HFFc6 (cell line): ENCODE data around the gene SHLD1. TPM values are rescaled to one million over a fixed set of nuclear protein-coding genes. Genes with fewer than 3 reads are reported as not detected.

Experiments
- DNase-seq: peaks from one replicate; pipeline ENCODE4 v3.0.0-alpha.2; 2018
- H3K27ac Mint-ChIP-seq: 2 replicates; pipeline ENCODE4 v1.8.0; 2020; ENCODE audit warnings: mild to moderate bottlenecking, mixed read lengths
- H3K27me3 Mint-ChIP-seq: 2 replicates; pipeline ENCODE4 v1.8.0; 2021; ENCODE audit warnings: mild to moderate bottlenecking, moderate library complexity, mixed read lengths; ENCODE audit not compliant: insufficient read depth
- H3K36me3 Mint-ChIP-seq: 2 replicates; pipeline ENCODE4 v1.8.0; 2021; ENCODE audit warnings: low read depth, mixed read lengths
- H3K4me1 Mint-ChIP-seq: 2 replicates; pipeline ENCODE4 v1.8.0; 2020; ENCODE audit warnings: low read depth, mixed read lengths
- H3K4me3 Mint-ChIP-seq: 2 replicates; pipeline ENCODE4 v1.8.0; 2020; ENCODE audit warnings: mild to moderate bottlenecking, moderate library complexity, mixed read lengths
- H3K9me3 Mint-ChIP-seq: 2 replicates; pipeline ENCODE4 v1.8.0; 2020; ENCODE audit warnings: mild to moderate bottlenecking, mixed read lengths
- CTCF ChIP-seq: fragments of 200-600 bp; sonication (generic); IDR thresholded peaks from 2 replicates; pipeline ENCODE4 v1.5.0; 2021; ENCODE audit warnings: antibody characterized with exemption, mild to moderate bottlenecking
- total RNA-seq, 6 experiments: library from RNA; stranded (reverse); fragmentation: NEBNext Ultra II Directional; extraction: Animal tissue kit (Norgen Biotek cat#: 25700); gene quantifications; 2 replicates in 1 of 6; 3 replicates in 5 of 6; pipeline ENCODE4 v1.2.3, GENCODE V29; 2021

SHLD1 gene
- total RNA-seq, 6 experiments from 2014 or later, result 3.5 to 4.4 (median 3.8) TPM

DNA sequence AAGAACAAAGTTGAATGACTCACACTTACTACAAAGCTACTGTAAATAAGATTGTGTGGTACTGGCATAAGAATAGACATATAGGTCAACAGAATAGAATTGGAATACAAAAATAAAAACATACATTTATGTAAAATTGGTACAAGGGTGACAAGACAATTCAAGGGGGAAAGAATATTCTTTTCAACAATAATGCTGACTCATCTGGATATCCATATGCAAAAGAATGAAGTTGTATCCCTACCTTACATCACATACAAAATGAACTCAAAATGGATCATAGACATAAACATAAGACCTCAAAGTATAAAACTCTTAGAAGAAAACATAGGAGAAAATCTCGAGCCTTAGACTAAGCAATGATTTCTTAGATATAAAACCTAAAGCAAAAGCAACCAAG lies 149.2 kb downstream of the SHLD1 start:
- no peak overlapping the region for H3K27ac Mint-ChIP-seq
- no peaks in the 10 kb centered on the region for H3K9me3 Mint-ChIP-seq
- peaks cover 16% of the 10 kb centered on the region for H3K27me3 Mint-ChIP-seq
- no peaks in the 10 kb centered on the region for H3K36me3 Mint-ChIP-seq
- no peak overlapping the region for H3K4me3 Mint-ChIP-seq
- no peak for TF ChIP-seq CTCF
- no peaks in the 10 kb centered on the region for H3K4me1 Mint-ChIP-seq
- DNase-seq, result no peak

- no peak overlapping the region for H3K4me3 Mint-ChIP-seq
- no peaks in the 10 kb centered on the region for H3K4me1 Mint-ChIP-seq
- no peak for DNase-seq
- TF ChIP-seq CTCF, result no peak
- no peak overlapping the region for H3K27ac Mint-ChIP-seq
- peaks cover 21% of the 10 kb centered on the region for H3K27me3 Mint-ChIP-seq
- H3K36me3 Mint-ChIP-seq, result no peaks in the 10 kb centered on the region
- H3K9me3 Mint-ChIP-seq, result no peaks in the 10 kb centered on the region
These were observed 150.7 kb downstream of the SHLD1 start for GRCh38 chr20:5900908-5901307.

DNA sequence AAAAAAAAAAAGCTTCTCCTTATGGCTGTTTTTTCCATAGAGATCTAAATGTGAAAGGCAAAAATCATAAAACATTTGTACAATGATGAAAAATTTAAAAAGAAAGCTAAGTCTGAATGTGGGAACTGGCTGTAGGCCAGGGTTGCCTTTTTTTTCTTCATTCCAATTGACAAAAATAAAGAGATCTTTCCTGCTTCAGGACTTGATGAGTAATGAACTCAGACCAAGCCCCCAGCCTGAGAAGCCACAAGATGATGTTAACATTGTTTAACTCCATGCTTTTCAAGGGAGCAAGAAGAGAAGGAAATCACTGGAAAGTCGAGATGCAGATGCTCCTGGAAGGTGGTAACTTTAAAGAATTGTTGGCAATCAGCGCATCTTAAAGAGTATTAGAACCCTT lies 158.8 kb downstream of the SHLD1 start:
- Mint-ChIP-seq H3K4me3 (no peak overlapping the region), H3K36me3 (no peaks in the 10 kb centered on the region), H3K27me3 (peaks cover 32% of the 10 kb centered on the region), H3K27ac (no peak overlapping the region), H3K4me1 (peaks cover 6% of the 10 kb centered on the region; the same call in 1 of the 2 replicates), H3K9me3 (no peaks in the 10 kb centered on the region)
- TF ChIP-seq CTCF, result no peak
- no peak for DNase-seq

DNA sequence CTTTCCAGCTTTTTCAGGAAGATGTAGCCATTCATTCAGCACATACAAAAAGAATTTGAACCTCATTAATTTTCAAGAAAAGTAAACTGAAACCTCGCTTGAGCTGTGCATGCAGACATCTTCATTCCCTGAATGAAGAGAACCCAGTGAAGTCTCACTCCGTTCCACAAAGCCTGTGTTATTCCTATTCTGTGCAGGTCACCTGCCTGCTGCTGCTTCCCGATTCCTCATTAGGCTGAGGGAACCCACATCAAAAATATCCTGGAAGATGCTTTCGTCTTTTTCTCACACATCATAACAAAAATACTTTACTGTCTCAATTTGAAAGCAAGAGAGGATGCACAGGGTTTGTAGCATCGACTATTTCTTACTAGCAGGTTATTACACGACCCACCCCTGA lies 160.0 kb downstream of the SHLD1 start:
- H3K9me3 Mint-ChIP-seq, result no peaks in the 10 kb centered on the region
- no peak for TF ChIP-seq CTCF
- peaks cover 27% of the 10 kb centered on the region for H3K27me3 Mint-ChIP-seq
- H3K36me3 Mint-ChIP-seq, result no peaks in the 10 kb centered on the region
- no peak overlapping the region for H3K4me3 Mint-ChIP-seq
- H3K27ac Mint-ChIP-seq, result no peak overlapping the region
- DNase-seq, result no peak
- H3K4me1 Mint-ChIP-seq, result peaks cover 6% of the 10 kb centered on the region; the same call in 1 of the 2 replicates

DNA sequence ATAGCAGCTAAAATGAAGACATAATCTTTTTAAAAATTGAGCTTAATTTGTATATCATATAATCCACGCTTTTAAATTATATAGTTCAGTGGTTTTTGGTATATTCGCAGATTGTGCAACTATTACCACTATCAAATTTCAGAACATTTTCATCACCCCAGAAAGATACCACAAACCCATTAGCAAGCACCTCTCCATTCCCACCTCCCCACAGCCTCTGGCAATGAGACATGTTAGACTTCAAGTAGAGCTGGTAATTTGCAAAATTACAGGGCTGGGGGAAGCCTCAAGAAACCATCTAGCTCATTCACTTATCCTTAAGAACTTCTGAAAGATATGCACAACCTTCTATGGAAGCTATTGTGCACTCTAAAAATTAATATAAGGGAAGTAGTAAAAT lies 163.0 kb downstream of the SHLD1 start:
- H3K4me1 Mint-ChIP-seq, result peaks cover 6% of the 10 kb centered on the region; the same call in 1 of the 2 replicates
- peaks cover 13% of the 10 kb centered on the region for H3K27me3 Mint-ChIP-seq
- no peak for DNase-seq
- H3K36me3 Mint-ChIP-seq, result no peaks in the 10 kb centered on the region
- H3K9me3 Mint-ChIP-seq, result no peaks in the 10 kb centered on the region
- no peak overlapping the region for H3K4me3 Mint-ChIP-seq
- H3K27ac Mint-ChIP-seq, result no peak overlapping the region
- no peak for TF ChIP-seq CTCF

Other genes with a start within 250 kb of the SHLD1 start
- 10 to 100 TPM; 15.1 to 18.5 (median 16.4) TPM for gene GPCPD1, start 139.4 kb upstream of the SHLD1 start, total RNA-seq
- under 1 TPM in 1 of 6 experiments, not detected in 5; 0.08 TPM for gene CHGB, start 161.1 kb downstream of the SHLD1 start, total RNA-seq
- 10 to 100 TPM; 15.2 to 19.8 (median 18.0) TPM for gene TRMT6, start 200.1 kb downstream of the SHLD1 start, total RNA-seq
- gene MCM8, start 200.3 kb downstream of the SHLD1 start, total RNA-seq, result 10 to 100 TPM in 5 of 6 experiments, 1 to 10 TPM in 1; 7.6 to 14.2 (median 13.8) TPM